Neural cell (in vitro differentiated cells): ENCODE data around the gene SLC1A3.

Experiments
- EP300 ChIP-seq: fragments of 450-650 bp; conservative IDR thresholded peaks from 2 replicates; pipeline ENCODE4 v1.6.1; 2014; ENCODE audit warnings: antibody characterized with exemption, mild to moderate bottlenecking, moderate library complexity; ENCODE audit not compliant: poor library complexity, severe bottlenecking
- MXI1 ChIP-seq: fragments of 450-650 bp; conservative IDR thresholded peaks from 2 replicates; pipeline ENCODE4 v1.6.1; 2014; ENCODE audit warnings: antibody characterized with exemption, mild to moderate bottlenecking; ENCODE audit not compliant: poor library complexity, severe bottlenecking
- POLR2AphosphoS5 ChIP-seq: IDR thresholded peaks from 2 replicates; pipeline ENCODE4 v1.6.1; 2012
- RAD21 ChIP-seq: fragments of 450-650 bp; conservative IDR thresholded peaks from 2 replicates; pipeline ENCODE4 v1.6.1; 2014; ENCODE audit warnings: antibody characterized with exemption, mild to moderate bottlenecking, moderate library complexity
- TAF1 ChIP-seq: IDR thresholded peaks from 2 replicates; pipeline ENCODE4 v1.6.1; 2012; ENCODE audit warnings: low read depth
- TF ChIP-seq, protein P1 (sequence below): fragments of 450-650 bp; IDR thresholded peaks from 2 replicates; pipeline ENCODE4 v1.5.1; 2014; ENCODE audit warnings: antibody characterized with exemption, mild to moderate bottlenecking, moderate library complexity; ENCODE audit not compliant: poor library complexity, severe bottlenecking
- TF ChIP-seq, protein P2 (sequence below): IDR thresholded peaks from 2 replicates; pipeline ENCODE4 v1.6.1; 2012; ENCODE audit warnings: borderline replicate concordance

DNA sequence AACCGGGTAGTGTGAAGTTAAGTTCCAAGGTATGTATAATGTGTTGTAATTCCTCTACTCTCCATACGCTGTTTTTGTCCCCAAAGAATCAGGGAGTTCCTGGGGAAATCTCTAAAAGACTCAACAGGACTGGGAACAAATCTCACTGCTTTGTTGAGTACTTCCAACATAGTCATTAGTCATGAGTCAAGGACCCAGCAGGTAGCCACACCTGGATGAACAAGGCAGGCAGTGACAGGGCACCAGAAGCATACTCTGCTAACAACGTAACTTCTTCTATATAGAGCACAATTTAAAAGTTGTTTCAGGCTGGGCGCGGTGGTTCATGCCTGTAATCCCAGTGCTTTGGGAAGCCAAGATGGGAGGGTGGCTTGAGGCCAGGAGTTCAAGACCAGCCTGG, 126.8 kb downstream of the SLC1A3 start:
- TF ChIP-seq, protein P1, sequence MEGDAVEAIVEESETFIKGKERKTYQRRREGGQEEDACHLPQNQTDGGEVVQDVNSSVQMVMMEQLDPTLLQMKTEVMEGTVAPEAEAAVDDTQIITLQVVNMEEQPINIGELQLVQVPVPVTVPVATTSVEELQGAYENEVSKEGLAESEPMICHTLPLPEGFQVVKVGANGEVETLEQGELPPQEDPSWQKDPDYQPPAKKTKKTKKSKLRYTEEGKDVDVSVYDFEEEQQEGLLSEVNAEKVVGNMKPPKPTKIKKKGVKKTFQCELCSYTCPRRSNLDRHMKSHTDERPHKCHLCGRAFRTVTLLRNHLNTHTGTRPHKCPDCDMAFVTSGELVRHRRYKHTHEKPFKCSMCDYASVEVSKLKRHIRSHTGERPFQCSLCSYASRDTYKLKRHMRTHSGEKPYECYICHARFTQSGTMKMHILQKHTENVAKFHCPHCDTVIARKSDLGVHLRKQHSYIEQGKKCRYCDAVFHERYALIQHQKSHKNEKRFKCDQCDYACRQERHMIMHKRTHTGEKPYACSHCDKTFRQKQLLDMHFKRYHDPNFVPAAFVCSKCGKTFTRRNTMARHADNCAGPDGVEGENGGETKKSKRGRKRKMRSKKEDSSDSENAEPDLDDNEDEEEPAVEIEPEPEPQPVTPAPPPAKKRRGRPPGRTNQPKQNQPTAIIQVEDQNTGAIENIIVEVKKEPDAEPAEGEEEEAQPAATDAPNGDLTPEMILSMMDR: no peak
- no peak for TF ChIP-seq POLR2AphosphoS5
- TF ChIP-seq RAD21: no peak
- no peak for TF ChIP-seq EP300
- TF ChIP-seq, protein P2, sequence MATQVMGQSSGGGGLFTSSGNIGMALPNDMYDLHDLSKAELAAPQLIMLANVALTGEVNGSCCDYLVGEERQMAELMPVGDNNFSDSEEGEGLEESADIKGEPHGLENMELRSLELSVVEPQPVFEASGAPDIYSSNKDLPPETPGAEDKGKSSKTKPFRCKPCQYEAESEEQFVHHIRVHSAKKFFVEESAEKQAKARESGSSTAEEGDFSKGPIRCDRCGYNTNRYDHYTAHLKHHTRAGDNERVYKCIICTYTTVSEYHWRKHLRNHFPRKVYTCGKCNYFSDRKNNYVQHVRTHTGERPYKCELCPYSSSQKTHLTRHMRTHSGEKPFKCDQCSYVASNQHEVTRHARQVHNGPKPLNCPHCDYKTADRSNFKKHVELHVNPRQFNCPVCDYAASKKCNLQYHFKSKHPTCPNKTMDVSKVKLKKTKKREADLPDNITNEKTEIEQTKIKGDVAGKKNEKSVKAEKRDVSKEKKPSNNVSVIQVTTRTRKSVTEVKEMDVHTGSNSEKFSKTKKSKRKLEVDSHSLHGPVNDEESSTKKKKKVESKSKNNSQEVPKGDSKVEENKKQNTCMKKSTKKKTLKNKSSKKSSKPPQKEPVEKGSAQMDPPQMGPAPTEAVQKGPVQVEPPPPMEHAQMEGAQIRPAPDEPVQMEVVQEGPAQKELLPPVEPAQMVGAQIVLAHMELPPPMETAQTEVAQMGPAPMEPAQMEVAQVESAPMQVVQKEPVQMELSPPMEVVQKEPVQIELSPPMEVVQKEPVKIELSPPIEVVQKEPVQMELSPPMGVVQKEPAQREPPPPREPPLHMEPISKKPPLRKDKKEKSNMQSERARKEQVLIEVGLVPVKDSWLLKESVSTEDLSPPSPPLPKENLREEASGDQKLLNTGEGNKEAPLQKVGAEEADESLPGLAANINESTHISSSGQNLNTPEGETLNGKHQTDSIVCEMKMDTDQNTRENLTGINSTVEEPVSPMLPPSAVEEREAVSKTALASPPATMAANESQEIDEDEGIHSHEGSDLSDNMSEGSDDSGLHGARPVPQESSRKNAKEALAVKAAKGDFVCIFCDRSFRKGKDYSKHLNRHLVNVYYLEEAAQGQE: no peak
- no peak for TF ChIP-seq TAF1
- TF ChIP-seq MXI1: no peak
